GM10266 (cell line): ENCODE data around the gene ALG6.

Experiments used
- DNase-seq: peaks from one replicate; pipeline ENCODE4 v3.0.0; 2012; ENCODE audit errors: extremely low spot score
- CTCF ChIP-seq: IDR thresholded peaks from 2 replicates; pipeline ENCODE4 v1.5.1; 2012; ENCODE audit warnings: mild to moderate bottlenecking, low read depth; ENCODE audit not compliant: control insufficient read depth, insufficient read depth; ENCODE audit errors: missing control alignments

ALG6 gene

GRCh38 chr1:63367215-63368103, at the start of gene ALG6:
ALG6 (plus strand) TSS chr1:63367627; CDS start chr1:63370978, 3,351 bp downstream.
- TF ChIP-seq CTCF = no peak
- peak; percentile 97 for DNase-seq

GRCh38 chr1:63317817-63318152, 49.6 kb upstream of the ALG6 start:
- TF ChIP-seq CTCF = no peak
- DNase-seq = no peak

GRCh38 chr1:63318201-63318979, 49.0 kb upstream of the ALG6 start:
- no peak for TF ChIP-seq CTCF

GRCh38 chr1:63319046-63320021, 48.1 kb upstream of the ALG6 start:
- peak; percentile 36 for DNase-seq
- no peak for TF ChIP-seq CTCF

More at GRCh38 chr1:63318201-63318979, 49.0 kb upstream of the ALG6 start:
- peak; percentile 23 for DNase-seq

GRCh38 chr1:63320022-63320721, 47.3 kb upstream of the ALG6 start:
- DNase-seq = peak; percentile 38
- no peak for TF ChIP-seq CTCF

- no peak for TF ChIP-seq CTCF
- DNase-seq = no peak
Observed at GRCh38 chr1:63321066-63321784, 46.2 kb upstream of the ALG6 start.
